ENCODE data around the gene TSPAN18. TPM values are rescaled to one million over a fixed set of nuclear protein-coding genes. Genes with fewer than 3 reads are reported as not detected.

TSPAN18 gene
- total and polyA plus RNA-seq, 2 of the 8 experiments (the other 6 are each of a cell fraction or from before 2014, with no cell fraction given), result 5.2 to 10.2 TPM

DNA sequence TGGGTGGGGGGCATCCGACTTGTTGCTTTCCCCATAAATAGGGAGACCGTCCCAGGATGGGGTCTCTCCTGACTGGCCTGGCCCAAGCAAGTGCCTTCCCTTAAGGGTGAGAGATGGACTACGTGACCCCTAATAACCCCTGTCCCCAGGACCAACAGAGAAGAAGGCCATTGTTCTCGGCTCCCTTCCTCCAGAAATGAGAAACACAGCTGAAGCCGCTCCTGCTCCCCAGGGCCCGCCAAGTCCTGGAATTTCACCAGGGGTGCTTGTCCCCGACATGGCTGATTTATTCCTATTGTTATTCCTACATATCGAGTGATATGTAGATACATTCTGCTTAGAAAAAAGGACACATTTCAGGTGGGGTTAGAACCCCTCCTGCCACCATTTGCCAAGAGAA lies 123.2 kb downstream of the TSPAN18 start:
- Histone ChIP-seq H3K36me3 (ENCODE audit: control insufficient read depth in 2 of 4, insufficient read depth in 4 of 4, low read length in 3 of 4) (no peaks in the 10 kb centered on the region), H4K91ac (replicated peaks; ENCODE audit: insufficient read length, low read length) (no peak overlapping the region), H4K5ac (ENCODE audit: insufficient read length, low read depth, low read length) (no peak overlapping the region), H3K23ac (ENCODE audit: insufficient read length) (no peak overlapping the region), H2AK5ac (ENCODE audit: low read depth, low read length) (no peak overlapping the region; the same call in 1 of the 2 replicates), H2BK20ac (ENCODE audit: low read length) (no peak overlapping the region), H3K23me2 (ENCODE audit: low read depth, low read length) (peaks cover 2% of the 10 kb centered on the region; the same call in 1 of the 2 replicates), H3K79me1 (ENCODE audit: low read depth, low read length) (no peaks in the 10 kb centered on the region), H3K9me3 (ENCODE audit: insufficient read depth in 2 of 2, low read depth in 1 of 2, low read length in 1 of 2) (peaks cover 0 to 4% of the 10 kb centered on the region in 2 experiments; a peak in 2 of 4 replicates), H3K18ac (ENCODE audit: extremely low read depth, low read length) (no peak overlapping the region), H3K4me3 (ENCODE audit: extremely low read depth in 1 of 4, insufficient read depth in 2 of 4, low read depth in 3 of 4, low read length in 4 of 4) (no peak overlapping the region), H3K4me1 (replicated peaks in 1 of 4; ENCODE audit: control insufficient read depth in 3 of 4, insufficient read depth in 4 of 4, low read length in 3 of 4) (peaks cover 4 to 18% (median 7%) of the 10 kb centered on the region in 4 experiments), H3K27me3 (replicated peaks in 1 of 4; ENCODE audit: control insufficient read depth in 3 of 4, extremely low read depth in 1 of 4, insufficient read depth in 3 of 4, low read length in 3 of 4) (no peaks in the 10 kb centered on the region), H3K4ac (replicated peaks; ENCODE audit: insufficient read length, low read depth, low read length) (no peak overlapping the region), H3K27ac (ENCODE audit: low read depth, low read length) (no peak overlapping the region), H2BK5ac (ENCODE audit: low read depth, low read length) (no peak overlapping the region), H3K79me2 (ENCODE audit: control insufficient read depth in 1 of 2, insufficient read depth in 2 of 2, low read length in 2 of 2) (no peaks in the 10 kb centered on the region), H4K20me1 (replicated peaks in 1 of 2; ENCODE audit: control insufficient read depth in 1 of 2, insufficient read depth in 2 of 2, low read length in 2 of 2) (no peaks in the 10 kb centered on the region), H2BK120ac (replicated peaks; ENCODE audit: low read depth, low read length) (no peak overlapping the region), H2BK15ac (ENCODE audit: low read length) (no peak overlapping the region), H3K9ac (replicated peaks in 1 of 4; ENCODE audit: extremely low read depth in 1 of 4, low read depth in 3 of 4, low read length in 3 of 4) (no peak overlapping the region), H2BK12ac (ENCODE audit: low read depth, low read length) (no peak overlapping the region), H3K14ac (ENCODE audit: insufficient read length) (no peak overlapping the region), H3K4me2 (ENCODE audit: insufficient read depth in 1 of 2, low read depth in 2 of 2, low read length in 2 of 2) (no peak overlapping the region), H3K56ac (replicated peaks; ENCODE audit: insufficient read length, low read depth, low read length) (no peak overlapping the region), H4K8ac (ENCODE audit: extremely low read depth, insufficient read depth, low read length) (no peak overlapping the region), H2AFZ (ENCODE audit: low read length) (no peak overlapping the region)
- CTCF ChIA-PET (ENCODE audit: partially characterized antibody), result interaction anchor here (1.0 to 4.6 kb wide), 3 partner anchors 26 to 74 kb away, joined by 4 to 22 read pairs (median 21); no protein-coding TSS in a partner anchor
- POLR2A ChIA-PET (ENCODE audit: partially characterized antibody), result no interaction called here
- FAIRE-seq (no peak), DNase-seq (ENCODE audit: low read depth in 1 of 2, low spot score in 2 of 2) (no peak)
- 73% methylated on average over 8 of the region's 8 CpGs; no CpG with 5 or more reads in 1 of the 2 experiments for WGBS, 2 experiments (ENCODE audit: extremely low coverage in 1 of 2, insufficient coverage in 1 of 2, insufficient read length in 1 of 2, insufficient replicate concordance in 2 of 2, low coverage in 1 of 2, low lambda C conversion rate in 2 of 2, missing lambda C conversion rate in 1 of 2)
- TF ChIP-seq, protein P1, sequence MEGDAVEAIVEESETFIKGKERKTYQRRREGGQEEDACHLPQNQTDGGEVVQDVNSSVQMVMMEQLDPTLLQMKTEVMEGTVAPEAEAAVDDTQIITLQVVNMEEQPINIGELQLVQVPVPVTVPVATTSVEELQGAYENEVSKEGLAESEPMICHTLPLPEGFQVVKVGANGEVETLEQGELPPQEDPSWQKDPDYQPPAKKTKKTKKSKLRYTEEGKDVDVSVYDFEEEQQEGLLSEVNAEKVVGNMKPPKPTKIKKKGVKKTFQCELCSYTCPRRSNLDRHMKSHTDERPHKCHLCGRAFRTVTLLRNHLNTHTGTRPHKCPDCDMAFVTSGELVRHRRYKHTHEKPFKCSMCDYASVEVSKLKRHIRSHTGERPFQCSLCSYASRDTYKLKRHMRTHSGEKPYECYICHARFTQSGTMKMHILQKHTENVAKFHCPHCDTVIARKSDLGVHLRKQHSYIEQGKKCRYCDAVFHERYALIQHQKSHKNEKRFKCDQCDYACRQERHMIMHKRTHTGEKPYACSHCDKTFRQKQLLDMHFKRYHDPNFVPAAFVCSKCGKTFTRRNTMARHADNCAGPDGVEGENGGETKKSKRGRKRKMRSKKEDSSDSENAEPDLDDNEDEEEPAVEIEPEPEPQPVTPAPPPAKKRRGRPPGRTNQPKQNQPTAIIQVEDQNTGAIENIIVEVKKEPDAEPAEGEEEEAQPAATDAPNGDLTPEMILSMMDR (IDR thresholded peaks at IDR 0.05; ENCODE audit: control extremely low read depth in 1 of 3, insufficient read depth in 1 of 3, low read depth in 1 of 3, low read length in 3 of 3), result no peak
- TF ChIP-seq, protein P2, sequence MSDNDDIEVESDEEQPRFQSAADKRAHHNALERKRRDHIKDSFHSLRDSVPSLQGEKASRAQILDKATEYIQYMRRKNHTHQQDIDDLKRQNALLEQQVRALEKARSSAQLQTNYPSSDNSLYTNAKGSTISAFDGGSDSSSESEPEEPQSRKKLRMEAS (IDR thresholded peaks at IDR 0.05), result no peak
- TF ChIP-seq BACH1 (IDR thresholded peaks at IDR 0.05; ENCODE audit: low read length) (no peak), RNF2 (IDR thresholded peaks at IDR 0.05; ENCODE audit: borderline replicate concordance, low read depth, low read length, missing control alignments, poor library complexity, severe bottlenecking) (no peak), KDM1A (IDR thresholded peaks at IDR 0.05; ENCODE audit: borderline replicate concordance, low read length) (no peak), POLR2A (IDR thresholded peaks at IDR 0.05; ENCODE audit: control extremely low read depth in 1 of 2, low read depth in 2 of 2, low read length in 2 of 2) (no peak), TAF7 (optimal IDR thresholded peaks at IDR 0.05; ENCODE audit: borderline replicate concordance, low read depth, low read length) (no peak), MAFK (IDR thresholded peaks at IDR 0.05; ENCODE audit: low read depth, low read length) (no peak), SRF (IDR thresholded peaks at IDR 0.05; ENCODE audit: low read depth, low read length) (no peak), TBP (IDR thresholded peaks at IDR 0.05; ENCODE audit: low read depth, low read length) (no peak)
- TF ChIP-seq, protein P3, sequence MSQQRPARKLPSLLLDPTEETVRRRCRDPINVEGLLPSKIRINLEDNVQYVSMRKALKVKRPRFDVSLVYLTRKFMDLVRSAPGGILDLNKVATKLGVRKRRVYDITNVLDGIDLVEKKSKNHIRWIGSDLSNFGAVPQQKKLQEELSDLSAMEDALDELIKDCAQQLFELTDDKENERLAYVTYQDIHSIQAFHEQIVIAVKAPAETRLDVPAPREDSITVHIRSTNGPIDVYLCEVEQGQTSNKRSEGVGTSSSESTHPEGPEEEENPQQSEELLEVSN (IDR thresholded peaks at IDR 0.05), result no peak
